ENCODE measurements around the gene CASP14. TPM values are rescaled to one million over a fixed set of nuclear protein-coding genes. Genes with fewer than 3 reads are reported as not detected.
"Not testable (repeated sequence)": the region's sequence is repeated elsewhere in the genome, so short reads cannot be mapped to it uniquely, and the experiment has no call there.

The CASP14 gene
- total RNA-seq, 2 donors from 2014 or later, result not detected

- ATAC-seq (replicated peaks), result no peak
- no peak overlapping the region for H3K4me3 Mint-ChIP-seq
- no peaks in the 10 kb centered on the region for H3K36me3 Mint-ChIP-seq (ENCODE audit: low read depth)
- H3K27me3 Mint-ChIP-seq, result peaks cover 17% of the 10 kb centered on the region
- H3K9me3 Mint-ChIP-seq, result no peaks in the 10 kb centered on the region
- H3K4me1 Mint-ChIP-seq, result no peaks in the 10 kb centered on the region
- H3K27ac Mint-ChIP-seq, result no peak overlapping the region
These were observed 7.3 kb upstream of the CASP14 start for GRCh38 chr19:15042003-15042402.

- Mint-ChIP-seq H3K36me3 (ENCODE audit: low read depth) (no peaks in the 10 kb centered on the region), H3K4me1 (no peaks in the 10 kb centered on the region), H3K4me3 (no peak overlapping the region), H3K27ac (no peak overlapping the region), H3K9me3 (no peaks in the 10 kb centered on the region), H3K27me3 (peaks cover 21% of the 10 kb centered on the region)
- no peak for ATAC-seq (replicated peaks)
These were observed 6.5 kb upstream of the CASP14 start for GRCh38 chr19:15042826-15043225.

DNA sequence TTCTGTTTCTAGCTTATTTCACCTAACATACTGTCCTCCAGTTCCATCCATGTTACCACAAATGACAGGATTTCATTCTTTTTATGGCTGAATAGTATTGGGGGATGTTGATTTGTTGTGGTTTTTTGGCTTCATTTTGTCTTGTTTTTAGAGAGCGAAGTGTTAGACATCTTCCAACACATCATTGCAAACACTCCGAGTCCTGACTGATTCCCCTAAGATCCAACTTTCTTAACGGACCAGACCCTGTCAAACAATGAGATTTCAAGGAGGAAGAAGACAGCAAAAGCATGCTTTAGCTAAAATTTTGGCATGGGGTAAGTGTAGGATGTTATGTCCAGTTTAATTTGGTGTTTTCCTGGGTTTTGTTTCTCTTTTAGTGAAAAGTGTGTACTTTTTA lies 3.8 kb upstream of the CASP14 start:
- H3K4me3 Mint-ChIP-seq, result no peak overlapping the region

DNA sequence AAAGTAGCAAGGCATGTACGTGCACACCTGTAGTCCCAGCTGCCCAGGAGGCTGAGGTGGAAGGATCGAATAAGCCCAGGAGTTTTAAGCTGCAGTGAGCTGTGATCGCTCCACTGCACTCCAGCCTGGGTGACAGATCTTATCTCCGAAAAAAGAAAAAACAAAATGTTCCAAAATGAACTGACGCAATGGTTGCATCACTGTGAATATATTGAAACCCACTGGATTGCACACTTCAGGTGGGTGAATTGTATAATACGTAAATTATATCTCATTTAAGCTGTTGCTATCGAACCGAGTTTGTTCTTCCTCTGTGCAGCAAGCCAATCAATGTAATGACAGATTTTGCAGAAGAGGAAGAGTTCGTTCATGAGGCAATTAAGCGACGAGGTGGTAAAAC lies 1.6 kb upstream of the CASP14 start:
- peaks cover 43% of the 10 kb centered on the region for H3K27me3 Mint-ChIP-seq
- H3K4me3 Mint-ChIP-seq, result no peak overlapping the region
- ATAC-seq (replicated peaks), result no peak
- H3K4me1 Mint-ChIP-seq, result no peaks in the 10 kb centered on the region
- H3K27ac Mint-ChIP-seq, result no peak overlapping the region
- H3K9me3 Mint-ChIP-seq, result no peaks in the 10 kb centered on the region
- no peaks in the 10 kb centered on the region for H3K36me3 Mint-ChIP-seq (ENCODE audit: low read depth)

More for the DNA sequence above, 3.8 kb upstream of the CASP14 start:
- ATAC-seq (replicated peaks), result no peak
- Mint-ChIP-seq H3K36me3 (ENCODE audit: low read depth) (no peaks in the 10 kb centered on the region), H3K9me3 (no peaks in the 10 kb centered on the region), H3K27ac (no peak overlapping the region), H3K4me1 (no peaks in the 10 kb centered on the region), H3K27me3 (peaks cover 32% of the 10 kb centered on the region)

GRCh38 chr19:15048128-15048527 lies 1.2 kb upstream of the CASP14 start:
- Mint-ChIP-seq H3K4me1 (no peaks in the 10 kb centered on the region), H3K4me3 (no peak overlapping the region), H3K36me3 (ENCODE audit: low read depth) (no peaks in the 10 kb centered on the region), H3K27ac (no peak overlapping the region), H3K9me3 (no peaks in the 10 kb centered on the region), H3K27me3 (peaks cover 43% of the 10 kb centered on the region)
- no peak for ATAC-seq (replicated peaks)

GRCh38 chr19:15050639-15051038 lies 1.4 kb downstream of the CASP14 start:
- no peaks in the 10 kb centered on the region for H3K4me1 Mint-ChIP-seq
- ATAC-seq (replicated peaks), result no peak
- peaks cover 36% of the 10 kb centered on the region for H3K27me3 Mint-ChIP-seq
- no peak overlapping the region for H3K4me3 Mint-ChIP-seq
- H3K27ac Mint-ChIP-seq, result no peak overlapping the region
- no peaks in the 10 kb centered on the region for H3K36me3 Mint-ChIP-seq (ENCODE audit: low read depth)
- H3K9me3 Mint-ChIP-seq, result no peaks in the 10 kb centered on the region

DNA sequence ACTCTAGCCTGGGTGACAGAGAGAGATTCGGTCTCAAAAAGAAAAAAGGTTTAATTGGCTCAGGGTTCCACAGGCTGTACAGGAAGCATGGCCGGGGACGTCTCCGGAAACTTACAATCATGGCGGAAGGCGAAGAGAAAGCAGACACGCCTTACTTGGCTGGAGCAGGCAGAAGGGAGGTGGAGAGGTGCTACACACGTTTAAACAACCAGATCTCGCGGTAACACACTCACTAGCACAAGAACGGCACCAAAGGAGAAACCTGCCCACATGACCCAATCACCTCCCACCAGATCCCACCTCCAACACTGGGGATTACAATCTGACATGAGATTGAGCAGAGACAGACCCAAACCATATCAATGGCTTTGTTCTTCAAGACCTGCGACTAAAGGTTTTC lies 12.8 kb downstream of the CASP14 start:
- H3K9me3 Mint-ChIP-seq, result peaks cover 6% of the 10 kb centered on the region
- ATAC-seq (replicated peaks), result no peak
- H3K4me3 Mint-ChIP-seq, result no peak overlapping the region
- H3K4me1 Mint-ChIP-seq, result no peaks in the 10 kb centered on the region
- H3K27me3 Mint-ChIP-seq, result peaks cover 35% of the 10 kb centered on the region
- no peak overlapping the region for H3K27ac Mint-ChIP-seq
- H3K36me3 Mint-ChIP-seq (ENCODE audit: low read depth), result no peaks in the 10 kb centered on the region

DNA sequence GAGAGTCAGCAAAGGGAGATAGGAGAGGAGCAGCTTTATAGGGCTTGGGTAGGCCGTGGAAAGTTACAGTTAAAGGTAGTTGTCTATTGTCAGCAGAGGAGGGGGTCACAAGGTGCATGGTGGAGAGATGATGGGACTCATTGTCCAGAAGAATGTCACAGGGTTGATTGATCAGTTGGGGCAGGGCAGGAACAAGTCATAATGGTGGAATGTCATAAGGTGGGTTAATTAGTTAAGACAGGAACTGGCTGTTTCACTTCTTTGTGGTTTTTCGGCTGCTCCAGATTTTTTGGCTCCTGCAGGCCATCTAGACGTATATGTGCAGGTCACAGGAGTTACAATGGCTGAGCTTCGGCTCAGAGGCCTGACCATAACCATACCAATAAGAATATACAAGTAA lies 21.1 kb downstream of the CASP14 start:
- H3K4me3 Mint-ChIP-seq; H3K4me1 Mint-ChIP-seq; H3K9me3 Mint-ChIP-seq; H3K36me3 Mint-ChIP-seq (ENCODE audit: low read depth); H3K27ac Mint-ChIP-seq; ATAC-seq (replicated peaks): not testable (repeated sequence)
- peaks cover 16% of the 10 kb centered on the region for H3K27me3 Mint-ChIP-seq

DNA sequence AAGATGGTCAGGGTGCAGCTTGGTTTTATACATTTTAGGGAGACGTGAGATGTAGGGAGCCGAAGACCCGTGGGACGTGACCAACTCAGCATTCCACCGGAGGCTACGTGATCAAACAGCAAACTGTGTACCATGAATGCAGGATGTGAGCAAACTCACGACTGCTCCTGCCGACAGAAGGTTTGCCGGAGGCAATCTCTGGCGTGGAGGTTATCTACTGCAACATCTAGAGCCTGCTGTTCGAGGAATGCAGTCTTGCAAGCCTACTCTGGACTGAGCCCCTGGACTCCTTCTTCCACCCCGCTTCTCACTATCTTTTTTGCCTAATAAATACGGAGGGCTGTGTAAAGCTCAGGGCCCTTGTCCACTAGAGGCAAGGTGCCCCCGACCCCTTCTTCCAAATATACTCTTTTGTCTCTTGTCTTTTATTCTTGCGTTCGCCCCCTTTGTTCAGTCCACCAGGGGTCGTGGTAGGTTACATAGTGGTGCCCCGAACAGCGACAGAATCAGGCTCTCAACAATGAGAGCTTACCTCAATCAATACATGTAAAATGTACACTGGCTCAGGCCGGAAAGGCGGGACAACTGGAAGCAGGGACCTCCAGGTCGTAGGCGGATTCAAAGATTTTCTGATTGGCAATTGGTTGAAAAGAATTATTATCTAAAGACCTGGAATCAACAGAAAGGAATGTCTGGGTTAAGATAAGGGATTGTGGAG lies 23.8 kb downstream of the CASP14 start:
- no peak for ATAC-seq (replicated peaks)

GRCh38 chr19:15074371-15074770 lies 25.1 kb downstream of the CASP14 start:
- H3K9me3 Mint-ChIP-seq, result no peaks in the 10 kb centered on the region
- H3K27me3 Mint-ChIP-seq, result peaks cover 8% of the 10 kb centered on the region
- H3K4me3 Mint-ChIP-seq, result no peak overlapping the region
- H3K4me1 Mint-ChIP-seq, result no peaks in the 10 kb centered on the region
- no peak for ATAC-seq (replicated peaks)
- no peak overlapping the region for H3K27ac Mint-ChIP-seq
- H3K36me3 Mint-ChIP-seq (ENCODE audit: low read depth), result no peaks in the 10 kb centered on the region

More for the DNA sequence above, 23.8 kb downstream of the CASP14 start:
- peaks cover 8% of the 10 kb centered on the region for H3K27me3 Mint-ChIP-seq
- H3K27ac Mint-ChIP-seq, result no peak overlapping the region
- no peaks in the 10 kb centered on the region for H3K9me3 Mint-ChIP-seq
- no peaks in the 10 kb centered on the region for H3K36me3 Mint-ChIP-seq (ENCODE audit: low read depth)
- H3K4me1 Mint-ChIP-seq, result no peaks in the 10 kb centered on the region
- no peak overlapping the region for H3K4me3 Mint-ChIP-seq

DNA sequence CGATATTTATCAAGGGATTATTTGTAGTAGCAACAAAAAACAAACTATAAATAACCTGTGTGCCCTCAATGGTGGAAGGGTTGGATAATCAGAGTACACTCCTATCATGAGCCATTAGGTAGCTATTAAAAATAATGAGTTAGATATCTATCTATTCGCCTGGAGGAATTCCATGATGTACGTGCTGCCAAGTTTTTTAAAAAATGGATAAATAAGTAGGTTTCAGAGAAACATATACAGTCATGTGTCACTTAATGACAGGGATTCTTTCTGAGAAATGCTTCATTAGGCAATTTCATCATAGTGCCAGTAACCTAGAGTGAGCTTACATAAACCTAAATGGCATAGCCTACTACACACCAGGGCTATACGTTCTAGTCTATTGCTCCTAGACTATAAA lies 26.5 kb downstream of the CASP14 start:
- Mint-ChIP-seq H3K27ac (no peak overlapping the region), H3K36me3 (ENCODE audit: low read depth) (no peaks in the 10 kb centered on the region), H3K9me3 (no peaks in the 10 kb centered on the region), H3K4me1 (no peaks in the 10 kb centered on the region), H3K4me3 (no peak overlapping the region), H3K27me3 (peaks cover 3% of the 10 kb centered on the region)
- no peak for ATAC-seq (replicated peaks)

DNA sequence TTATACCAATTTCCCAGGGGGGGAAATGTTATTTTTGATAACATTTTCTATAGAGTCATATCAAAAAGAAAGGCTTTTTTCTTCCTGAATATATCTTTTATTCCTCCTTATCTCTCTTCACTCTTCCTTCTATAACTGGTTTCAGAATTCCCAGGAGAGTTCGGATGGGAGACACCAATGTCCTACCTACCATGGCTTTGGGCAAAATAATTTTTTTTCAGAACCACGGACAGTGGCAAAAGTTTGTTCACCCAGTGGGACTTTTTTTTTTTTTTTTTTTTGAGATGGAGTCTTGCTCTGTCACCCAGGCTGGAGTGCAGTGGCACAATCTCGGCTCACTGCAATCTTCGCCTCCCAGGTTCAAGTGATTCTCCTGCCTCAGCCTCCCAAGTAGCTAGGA lies 30.7 kb downstream of the CASP14 start:
- ATAC-seq (replicated peaks); H3K36me3 Mint-ChIP-seq (ENCODE audit: low read depth); H3K27ac Mint-ChIP-seq; H3K9me3 Mint-ChIP-seq; H3K4me3 Mint-ChIP-seq; H3K4me1 Mint-ChIP-seq: not testable (repeated sequence)
- peaks cover 12% of the 10 kb centered on the region for H3K27me3 Mint-ChIP-seq

DNA sequence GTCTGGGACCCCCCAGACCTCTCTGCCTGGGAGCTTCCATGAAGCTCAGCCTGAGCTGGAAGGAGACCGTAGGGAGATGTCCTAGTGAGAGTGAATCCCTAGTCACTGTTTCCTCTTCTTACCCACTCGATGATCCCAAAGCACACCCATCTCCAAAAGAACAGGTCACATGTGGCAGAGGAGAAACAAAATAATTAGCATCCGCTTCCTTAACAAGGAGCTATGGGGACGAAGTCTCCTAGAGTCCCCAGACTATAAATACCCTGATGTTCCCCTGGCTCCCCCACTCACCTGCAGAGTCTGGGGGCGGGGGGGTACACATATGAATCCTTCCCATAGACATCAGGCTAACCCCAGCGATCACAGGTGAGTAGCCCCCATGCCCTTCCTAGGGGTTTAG lies 32.6 kb downstream of the CASP14 start, which contains the start of gene OR1I1:
Gene OR1I1 (plus strand): TSS at position 301 of the 400 bp plus-strand sequence. CDS start 4,855 bp downstream, outside the sequence.
- no peak for ATAC-seq (replicated peaks)
- Mint-ChIP-seq H3K4me3 (no peak within 1 kb of the TSS), H3K27me3 (peaks cover 15% of the 10 kb centered on the region), H3K9me3 (no peaks in the 10 kb centered on the region), H3K4me1 (no peaks in the 10 kb centered on the region), H3K36me3 (ENCODE audit: low read depth) (no peaks in the 10 kb centered on the region), H3K27ac (no peak within 1 kb of the TSS)

DNA sequence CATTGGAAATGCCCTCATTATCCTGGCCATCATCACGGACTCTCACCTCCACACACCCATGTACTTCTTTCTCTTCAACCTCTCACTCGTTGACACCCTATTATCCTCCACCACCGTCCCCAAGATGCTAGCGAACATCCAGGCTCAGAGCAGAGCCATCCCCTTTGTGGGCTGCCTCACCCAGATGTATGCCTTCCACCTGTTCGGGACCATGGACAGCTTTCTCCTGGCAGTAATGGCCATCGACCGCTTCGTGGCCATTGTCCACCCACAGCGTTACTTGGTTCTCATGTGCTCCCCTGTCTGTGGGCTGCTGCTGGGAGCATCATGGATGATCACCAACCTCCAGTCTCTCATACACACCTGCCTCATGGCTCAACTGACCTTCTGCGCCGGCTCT lies 37.9 kb downstream of the CASP14 start:
- no peak overlapping the region for H3K4me3 Mint-ChIP-seq
- H3K27ac Mint-ChIP-seq, result no peak overlapping the region
- ATAC-seq (replicated peaks), result no peak
- H3K4me1 Mint-ChIP-seq, result no peaks in the 10 kb centered on the region
- H3K36me3 Mint-ChIP-seq (ENCODE audit: low read depth), result no peaks in the 10 kb centered on the region
- peaks cover 21% of the 10 kb centered on the region for H3K27me3 Mint-ChIP-seq
- no peaks in the 10 kb centered on the region for H3K9me3 Mint-ChIP-seq

DNA sequence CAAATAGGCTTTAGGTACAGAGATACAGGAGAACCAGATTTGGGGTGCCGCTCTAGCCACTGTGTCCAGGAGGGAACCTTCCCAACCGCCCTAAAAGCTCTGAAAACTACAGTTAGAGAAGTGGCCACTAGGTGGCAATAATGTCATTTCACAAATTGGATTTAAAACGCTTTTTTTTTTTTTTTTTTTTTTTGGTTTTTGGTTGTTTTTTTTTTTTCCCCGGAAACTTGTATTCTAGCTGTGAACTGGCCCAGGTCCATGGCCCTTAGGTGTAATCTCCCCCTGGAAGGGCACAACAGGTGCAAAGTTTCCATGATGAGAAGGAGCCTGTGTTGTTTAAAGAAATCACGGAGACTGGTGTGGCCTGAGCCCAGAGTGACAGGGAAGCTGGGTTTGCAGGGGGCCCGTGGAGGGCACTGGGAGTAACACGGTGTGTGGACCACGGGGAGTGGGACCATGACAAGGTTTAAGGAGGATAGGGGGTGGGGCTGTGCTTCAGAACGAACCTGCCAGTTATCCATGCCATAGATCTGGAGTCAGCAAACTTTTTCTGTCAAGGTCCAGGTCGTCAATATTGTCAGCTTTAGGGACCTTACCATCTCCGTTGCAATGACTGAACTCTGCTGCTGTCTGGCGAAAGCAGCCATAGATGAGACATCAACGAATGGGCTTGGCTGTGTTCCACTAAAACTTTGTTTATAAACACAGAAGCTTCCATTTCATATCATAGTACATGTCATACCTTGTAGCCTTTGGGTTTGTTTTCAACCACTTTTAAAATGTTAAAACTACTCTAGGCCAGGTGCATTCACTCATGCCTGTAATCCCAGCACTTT lies 42.9 kb downstream of the CASP14 start:
- Mint-ChIP-seq H3K36me3 (ENCODE audit: low read depth) (no peaks in the 10 kb centered on the region), H3K9me3 (no peaks in the 10 kb centered on the region), H3K27me3 (peaks cover 9% of the 10 kb centered on the region), H3K27ac (peak overlapping the region; percentile 56), H3K4me1 (no peaks in the 10 kb centered on the region), H3K4me3 (no peak overlapping the region)
- ATAC-seq (replicated peaks), result peak; percentile 77
